Caco-2 (cell line): Measurements from ENCODE around the gene UBE2H. TPM values are rescaled to one million over a fixed set of nuclear protein-coding genes. Genes with fewer than 3 reads are reported as not detected.
"Not testable (repeated sequence)": the region's sequence is repeated elsewhere in the genome, so short reads cannot be mapped to it uniquely, and the experiment has no call there.

Experiments used
- BruUV-seq: library from RNA; stranded (reverse); fragments of 400-500 nt; replicated peaks from 2 replicates; lab custom pipeline; 2021; lab: Mats Ljungman, UMichigan
- CTCF ChIA-PET: fragments of 300-600 bp; sonication (Branson Sonifier 250); formaldehyde crosslinking; loops from one replicate; lab custom pipeline; 2022; ENCODE audit warnings: antibody characterized with exemption; lab: Charles Lee
- POLR2A ChIA-PET: fragments of 300-600 bp; sonication (Branson Sonifier 250); formaldehyde crosslinking; loops from one replicate; lab custom pipeline; 2022; ENCODE audit warnings: antibody characterized with exemption; lab: Charles Lee
- DNase-seq, 2 experiments: peaks; one replicate each; pipeline versions ENCODE4 v3.0.0 to v3.0.0-alpha.2; 2020 to 2022
- H3K27me3 ChIP-seq: replicated peaks from 2 replicates; pipeline ENCODE4 v1.6.0; 2011; ENCODE audit warnings: low read length; ENCODE audit not compliant: control insufficient read depth, insufficient read depth
- H3K36me3 ChIP-seq: 2 replicates; pipeline ENCODE4 v1.5.1; 2011; ENCODE audit warnings: low read length; ENCODE audit not compliant: control insufficient read depth, insufficient read depth
- H3K4me1 ChIP-seq: fragments of 250-450 bp; sonication (Bioruptor Pico); 2 replicates; pipeline ENCODE4 v1.5.1; 2020; ENCODE audit warnings: mild to moderate bottlenecking
- H3K4me3 ChIP-seq: 2 replicates; pipeline ENCODE4 v1.5.1; 2011; ENCODE audit warnings: low read depth, mild to moderate bottlenecking, control low read depth, low read length
- H3K9me3 ChIP-seq: fragments of 250-450 bp; sonication (Bioruptor Pico); 2 replicates; pipeline ENCODE4 v1.5.1; 2020; ENCODE audit warnings: mild to moderate bottlenecking, moderate library complexity
- H3K27ac Mint-ChIP-seq: one replicate; pipeline ENCODE4 v1.8.0; 2022; ENCODE audit warnings: mixed read lengths; ENCODE audit not compliant: unreplicated experiment
- H3K27me3 Mint-ChIP-seq: one replicate; pipeline ENCODE4 v1.8.0; 2022; ENCODE audit warnings: mixed read lengths; ENCODE audit not compliant: insufficient read depth, unreplicated experiment
- H3K36me3 Mint-ChIP-seq: one replicate; pipeline ENCODE4 v1.8.0; 2022; ENCODE audit warnings: mild to moderate bottlenecking, mixed read lengths; ENCODE audit not compliant: insufficient read depth, unreplicated experiment
- H3K4me1 Mint-ChIP-seq: one replicate; pipeline ENCODE4 v1.8.0; 2022; ENCODE audit warnings: low read depth, mixed read lengths; ENCODE audit not compliant: unreplicated experiment
- H3K4me3 Mint-ChIP-seq: one replicate; pipeline ENCODE4 v1.8.0; 2022; ENCODE audit warnings: mild to moderate bottlenecking, moderate library complexity, mixed read lengths; ENCODE audit not compliant: unreplicated experiment
- H3K9me3 Mint-ChIP-seq: one replicate; pipeline ENCODE4 v1.8.0; 2022; ENCODE audit warnings: mixed read lengths; ENCODE audit not compliant: unreplicated experiment
- CTCF ChIP-seq, 2 experiments: fragments of 200-600 bp in 1 of 2; IDR thresholded peaks; 1 replicate in 1 of 2; 2 replicates in 1 of 2; pipeline versions ENCODE4 v1.5.1 to v1.8.0; 2011 to 2022; ENCODE audit warnings: antibody characterized with exemption in 1 of 2, control low read depth in 1 of 2, inconsistent platforms in 1 of 2, low read depth in 1 of 2, low read length in 1 of 2, mild to moderate bottlenecking in 1 of 2, moderate library complexity in 1 of 2; ENCODE audit not compliant: insufficient read depth in 1 of 2, severe bottlenecking in 1 of 2, unreplicated experiment in 1 of 2
- intact Hi-C: fragments of 100-400 bp; cut with micrococcal nuclease; formaldehyde crosslinking; loops from one replicate; pipeline ENCODE4 v1.10.0; 2022; ENCODE audit not compliant: unreplicated experiment
- total RNA-seq: library from RNA; stranded (reverse); gene quantifications from 2 replicates; pipeline ENCODE4 v1.2.3, GENCODE V29; 2022

Gene UBE2H
- total RNA-seq, 1 experiment from 2014 or later, result 35.7 TPM

- H3K27me3 Mint-ChIP-seq, result no peaks in the 10 kb centered on the region
- no peak for DNase-seq
- H3K4me3 Mint-ChIP-seq, result no peak overlapping the region
- BruUV-seq, result no TSS peak
- Histone ChIP-seq H3K4me1 (no peaks in the 10 kb centered on the region), H3K36me3 (no peaks in the 10 kb centered on the region), H3K4me3 (no peak overlapping the region), H3K27me3 (no peaks in the 10 kb centered on the region), H3K9me3 (no peaks in the 10 kb centered on the region)
- no peaks in the 10 kb centered on the region for H3K4me1 Mint-ChIP-seq
- intact Hi-C loops, result no loop called here
- ChIA-PET POLR2A (no interaction called here), CTCF (interaction anchor here (0.6 kb wide), 1 partner anchor 56 kb away, joined by 3 read pairs; no protein-coding TSS in a partner anchor)
- H3K27ac Mint-ChIP-seq, result no peak overlapping the region
- H3K36me3 Mint-ChIP-seq, result peaks cover 6% of the 10 kb centered on the region
- TF ChIP-seq CTCF (IDR thresholded peaks at IDR 0.05; ENCODE audit: insufficient read depth in 1 of 2, low read depth in 1 of 2, low read length in 1 of 2, severe bottlenecking in 1 of 2, unreplicated experiment in 1 of 2), result no peak
- no peaks in the 10 kb centered on the region for H3K9me3 Mint-ChIP-seq
These were observed 87.5 kb downstream of the UBE2H start for GRCh38 chr7:129865093-129865924.

- H3K9me3 Mint-ChIP-seq, H3K27me3 Mint-ChIP-seq, H3K4me3 Mint-ChIP-seq, DNase-seq, H3K4me1 Mint-ChIP-seq, intact Hi-C loops, H3K36me3 Mint-ChIP-seq, CTCF ChIA-PET, H3K4me1 ChIP-seq, H3K27ac Mint-ChIP-seq, H3K9me3 ChIP-seq, POLR2A ChIA-PET, H3K4me3 ChIP-seq, H3K27me3 ChIP-seq, H3K36me3 ChIP-seq, BruUV-seq: not testable (repeated sequence)
These were observed 88.1 kb downstream of the UBE2H start for GRCh38 chr7:129864676-129865075.

- H3K4me1 ChIP-seq, result no peaks in the 10 kb centered on the region
- Mint-ChIP-seq H3K36me3 (peaks cover 5% of the 10 kb centered on the region), H3K4me3 (no peak overlapping the region), H3K4me1 (no peaks in the 10 kb centered on the region), H3K27ac (no peak overlapping the region), H3K27me3 (no peaks in the 10 kb centered on the region), H3K9me3 (no peaks in the 10 kb centered on the region)
- intact Hi-C loops, result no loop called here
- H3K4me3 ChIP-seq, result no peak overlapping the region
- no peak for DNase-seq
- no TSS peak for BruUV-seq
- no peaks in the 10 kb centered on the region for H3K9me3 ChIP-seq
- ChIA-PET POLR2A (no interaction called here), CTCF (no interaction called here)
- TF ChIP-seq CTCF (IDR thresholded peaks at IDR 0.05; ENCODE audit: insufficient read depth in 1 of 2, low read depth in 1 of 2, low read length in 1 of 2, severe bottlenecking in 1 of 2, unreplicated experiment in 1 of 2), result no peak
- no peaks in the 10 kb centered on the region for H3K27me3 ChIP-seq
- H3K36me3 ChIP-seq, result no peaks in the 10 kb centered on the region
These were observed 88.7 kb downstream of the UBE2H start for GRCh38 chr7:129864042-129864441.
